Small intestine (tissue), 7 donors: Measurements from ENCODE around the gene EHBP1. TPM values are rescaled to one million over a fixed set of nuclear protein-coding genes. Genes with fewer than 3 reads are reported as not detected.
A peak's percentile ranks its signal among the peaks of the same experiment; 100 is the strongest.

ENCODE experiments used
- DNase-seq, 2 donors: peaks; one replicate each; pipeline versions ENCODE4 v3.0.0 to v3.0.0-alpha.2; 2013
- FAIRE-seq: peaks from 2 replicates; lab custom pipeline; 2012; peaks lifted over from hg19 to GRCh38; lab: Jason Lieb, UNC
- H3K27ac ChIP-seq, 3 donors: one replicate each; pipeline ENCODE4 v1.5.1; 2013; ENCODE audit warnings: low read length in 2 of 3, mild to moderate bottlenecking in 2 of 3, control low read depth in 1 of 3, inconsistent platforms in 1 of 3, low read depth in 1 of 3, moderate library complexity in 1 of 3
- H3K27me3 ChIP-seq, 3 donors: one replicate each; pipeline ENCODE4 v1.6.1; 2013; ENCODE audit warnings: low read length in 3 of 3, inconsistent platforms in 1 of 3; ENCODE audit not compliant: control insufficient read depth in 3 of 3, insufficient read depth in 3 of 3
- H3K36me3 ChIP-seq, 3 donors: one replicate each; pipeline ENCODE4 v1.6.1; 2013; ENCODE audit warnings: low read length in 3 of 3, inconsistent platforms in 1 of 3, low read depth in 1 of 3, mild to moderate bottlenecking in 1 of 3, moderate library complexity in 1 of 3; ENCODE audit not compliant: control insufficient read depth in 3 of 3, insufficient read depth in 2 of 3
- H3K4me1 ChIP-seq, 3 donors: one replicate each; pipeline ENCODE4 v1.6.1; 2013; ENCODE audit warnings: low read length in 2 of 3, inconsistent platforms in 1 of 3, low read depth in 1 of 3, mild to moderate bottlenecking in 1 of 3, moderate library complexity in 1 of 3; ENCODE audit not compliant: control insufficient read depth in 3 of 3, insufficient read depth in 2 of 3
- H3K4me3 ChIP-seq, 3 donors: one replicate each; pipeline ENCODE4 v1.5.1; 2013; ENCODE audit warnings: low read length in 3 of 3, control low read depth in 1 of 3, inconsistent platforms in 1 of 3, low read depth in 1 of 3, mild to moderate bottlenecking in 1 of 3, moderate library complexity in 1 of 3
- H3K9me3 ChIP-seq, 2 donors: one replicate each; pipeline ENCODE4 v1.6.1; 2013; ENCODE audit warnings: low read depth in 1 of 2, low read length in 1 of 2; ENCODE audit not compliant: control insufficient read depth in 2 of 2, insufficient read depth in 1 of 2
- WGBS, 3 donors: extraction: QIAGEN DNeasy Blood & Tissue Kit; methylation state at CpG; one replicate each; pipeline ENCODE4 v1.1.7; 2013; 5-methylcytosine and 5-hydroxymethylcytosine counted together
- polyA plus RNA-seq, 4 donors: library from polyadenylated mRNA; stranded (reverse) in 3 of 4; unstranded in 1 of 4; fragments of 200-250 nt in 3 of 4; fragments of 120-200 nt in 1 of 4; gene quantifications; one replicate each; pipeline versions ENCODE4 v1.2.1 to v1.2.3, GENCODE V29; 2013
- donor health status: healthy with polysubstance abuse.
- donor health status: control.
- donor health status: control.
- donor health status: Bipolar disorder and iron deficiency.
- donor health status: healthy.

The EHBP1 gene
- polyA plus RNA-seq, 4 donors: 11.0 to 29.7 (median 11.5) TPM

DNA sequence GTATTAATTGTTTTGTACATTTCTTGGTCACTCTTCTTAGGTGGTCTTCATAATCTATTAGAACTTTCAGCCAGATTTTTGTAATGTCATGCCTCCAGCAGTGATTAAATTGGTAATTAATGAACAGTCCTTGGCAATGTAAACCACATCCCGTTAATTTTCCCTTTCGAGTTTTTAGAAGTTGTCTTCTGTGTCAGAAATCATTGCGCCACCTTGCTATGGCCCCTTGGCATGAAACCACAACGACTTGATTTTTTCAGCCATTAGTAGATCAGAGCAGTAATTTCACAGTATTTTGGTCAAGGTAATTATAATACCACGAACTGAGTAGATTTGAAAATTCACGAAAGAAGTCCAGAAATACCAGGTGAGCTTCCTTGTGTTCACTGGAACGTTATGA lies 259.2 kb downstream of the EHBP1 start:
- DNase-seq (no peak), FAIRE-seq (no peak)
- Histone ChIP-seq H3K27ac (no peak overlapping the region), H3K27me3 (no peaks in the 10 kb centered on the region), H3K4me3 (no peak overlapping the region), H3K36me3 (peaks cover 0 to 7% (median 2%) of the 10 kb centered on the region in 3 donors), H3K4me1 (no peaks in the 10 kb centered on the region), H3K9me3 (no peaks in the 10 kb centered on the region)
- WGBS, 3 donors: 86 to 93% (median 91%) methylated on average over 7 of the region's 7 CpGs

DNA sequence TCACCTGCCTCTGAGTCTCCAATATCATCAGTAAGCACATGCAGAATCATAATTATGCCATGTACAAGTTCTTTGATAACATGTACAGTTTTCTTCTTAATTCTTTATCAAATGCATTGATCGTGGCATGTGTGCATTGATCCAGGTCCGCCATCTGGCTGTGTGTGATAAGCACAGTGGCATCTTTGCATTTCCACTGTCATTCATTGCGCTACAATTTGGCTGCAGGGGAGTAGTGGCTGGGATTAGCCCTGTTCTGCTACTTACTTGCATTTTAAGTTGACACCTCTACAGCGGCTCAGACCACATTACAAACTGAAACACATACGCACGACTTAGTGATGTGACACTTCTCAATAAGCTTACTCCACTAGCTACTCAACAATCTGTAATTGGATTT lies 261.5 kb downstream of the EHBP1 start:
- 94 to 97% (median 97%) methylated on average over 6 of the region's 6 CpGs for WGBS, 3 donors
- Histone ChIP-seq H3K9me3 (no peaks in the 10 kb centered on the region), H3K4me1 (no peaks in the 10 kb centered on the region), H3K36me3 (peaks cover 0 to 2% (median 2%) of the 10 kb centered on the region in 3 donors), H3K27ac (no peak overlapping the region), H3K27me3 (no peaks in the 10 kb centered on the region), H3K4me3 (no peak overlapping the region)
- DNase-seq (no peak), FAIRE-seq (no peak)

DNA sequence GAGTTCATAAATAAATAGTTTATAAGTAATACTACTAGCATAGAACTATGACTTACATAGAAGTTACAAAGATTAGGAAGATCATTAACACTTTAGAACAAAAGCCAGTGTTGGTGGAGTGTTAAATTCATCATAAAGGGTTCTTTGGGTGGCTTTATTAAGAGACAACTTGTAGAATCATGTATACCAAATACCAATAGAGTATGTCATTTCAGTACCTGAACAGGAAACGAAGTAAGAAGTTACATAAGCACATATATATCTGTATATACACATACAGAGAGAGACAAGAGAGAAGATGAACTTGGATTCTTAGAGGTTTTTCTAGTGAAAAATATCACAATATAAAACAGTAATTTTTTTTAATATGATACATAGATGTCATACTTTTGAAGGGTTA lies 262.7 kb downstream of the EHBP1 start:
- Histone ChIP-seq H3K4me3 (no peak overlapping the region), H3K9me3 (no peaks in the 10 kb centered on the region), H3K36me3 (peaks cover 0 to 2% (median 2%) of the 10 kb centered on the region in 3 donors), H3K27ac (no peak overlapping the region), H3K27me3 (no peaks in the 10 kb centered on the region), H3K4me1 (no peaks in the 10 kb centered on the region)
- no peak for DNase-seq
- no peak for FAIRE-seq
- WGBS, 3 donors: 88 to 100% (median 89%) methylated on average over 1 of the region's 1 CpG

DNA sequence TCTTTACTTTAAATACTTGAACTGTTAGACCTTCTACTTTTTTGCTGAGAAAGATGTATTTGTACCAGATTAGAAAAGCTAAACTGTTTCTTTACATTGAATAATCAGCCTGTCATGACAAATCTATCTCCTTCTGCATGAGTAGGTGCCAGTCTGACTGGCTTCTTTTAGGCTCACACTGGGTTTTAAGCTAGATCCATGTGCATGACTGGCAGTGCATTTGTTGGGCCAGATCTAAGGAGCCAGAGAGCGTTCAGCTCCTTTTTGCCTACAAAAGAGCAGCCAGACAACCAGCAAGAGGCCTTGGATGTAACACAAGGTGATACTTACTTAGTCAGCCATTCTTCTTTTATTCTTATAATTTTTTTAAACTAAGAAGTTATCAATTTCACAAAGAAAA lies 263.2 kb downstream of the EHBP1 start:
- no peak overlapping the region for H3K27ac ChIP-seq
- no peaks in the 10 kb centered on the region for H3K9me3 ChIP-seq
- H3K36me3 ChIP-seq: peaks cover 0 to 3% (median 2%) of the 10 kb centered on the region in 3 donors
- no peaks in the 10 kb centered on the region for H3K4me1 ChIP-seq
- FAIRE-seq: no peak
- no peak for DNase-seq
- H3K27me3 ChIP-seq: no peaks in the 10 kb centered on the region
- no peak overlapping the region for H3K4me3 ChIP-seq
- WGBS, 3 donors: 97 to 100% (median 100%) methylated on average over 1 of the region's 1 CpG

DNA sequence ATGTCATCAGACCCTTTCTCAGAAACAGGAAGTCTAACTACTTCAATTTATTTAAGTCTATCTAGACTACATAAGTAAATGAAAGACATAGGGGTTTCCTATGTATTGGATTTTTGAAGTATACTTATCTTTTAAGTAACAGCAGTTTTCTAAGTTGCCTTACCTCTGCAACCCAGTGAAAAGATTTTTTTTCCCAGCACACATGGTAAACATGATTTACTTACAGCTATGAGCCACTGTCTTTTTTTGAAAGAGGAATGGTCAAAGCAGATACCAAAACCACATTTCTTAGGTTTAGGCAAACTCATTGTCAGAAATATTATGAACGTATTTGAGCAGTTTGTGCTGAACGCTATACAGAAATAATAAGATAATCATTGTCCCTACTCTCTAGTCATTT lies 266.4 kb downstream of the EHBP1 start:
- FAIRE-seq: no peak
- H3K27ac ChIP-seq: no peak overlapping the region
- no peaks in the 10 kb centered on the region for H3K9me3 ChIP-seq
- WGBS, 3 donors: 97 to 100% (median 98%) methylated on average over 2 of the region's 2 CpGs
- no peak overlapping the region for H3K4me3 ChIP-seq
- H3K36me3 ChIP-seq: peaks cover 0 to 5% (median 2%) of the 10 kb centered on the region in 3 donors
- H3K4me1 ChIP-seq: no peaks in the 10 kb centered on the region
- no peaks in the 10 kb centered on the region for H3K27me3 ChIP-seq
- no peak for DNase-seq

DNA sequence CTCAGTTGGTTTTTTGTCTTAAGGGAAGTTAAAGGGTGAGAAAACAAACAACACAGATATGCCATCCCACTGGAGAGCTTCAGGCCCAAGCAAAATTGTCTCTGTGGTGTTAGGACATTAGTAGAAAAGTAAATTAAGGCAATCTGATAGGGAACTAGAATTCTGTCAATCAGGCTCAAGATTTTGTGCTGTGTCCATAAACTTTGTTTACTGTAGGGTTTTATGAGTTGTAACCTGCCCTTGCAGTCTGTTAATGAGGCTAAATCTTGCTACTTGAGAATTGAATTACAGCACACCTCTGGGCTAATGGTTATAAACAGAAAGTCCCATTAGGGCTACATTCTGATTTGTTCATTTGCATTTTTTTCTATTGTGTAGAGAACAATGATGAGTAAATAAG lies 267.1 kb downstream of the EHBP1 start:
- Histone ChIP-seq H3K9me3 (no peaks in the 10 kb centered on the region), H3K27ac (no peak overlapping the region), H3K4me1 (no peaks in the 10 kb centered on the region), H3K4me3 (no peak overlapping the region), H3K27me3 (no peaks in the 10 kb centered on the region), H3K36me3 (peaks cover 0 to 5% (median 0%) of the 10 kb centered on the region in 3 donors)
- DNase-seq (no peak), FAIRE-seq (no peak)

DNA sequence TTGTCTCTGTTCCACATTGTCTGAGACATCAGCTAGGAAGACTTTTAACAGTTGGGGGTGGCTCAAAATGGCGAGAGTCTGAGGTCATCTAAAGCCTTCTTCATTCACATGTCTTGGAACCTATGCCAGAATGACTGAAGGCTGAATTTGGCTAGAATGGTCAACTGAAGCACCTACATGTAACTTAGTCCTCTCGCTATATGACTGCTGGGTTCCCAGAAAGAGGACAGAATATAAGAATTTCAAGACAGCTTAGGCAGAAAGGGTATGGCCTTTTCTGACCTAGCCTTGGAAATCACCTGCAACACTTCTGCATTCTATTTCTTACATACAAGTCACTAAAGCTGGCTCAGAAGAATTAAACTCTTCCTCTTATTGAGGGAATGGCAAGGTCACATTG lies 269.5 kb downstream of the EHBP1 start:
- Histone ChIP-seq H3K27ac (no peak overlapping the region), H3K4me3 (no peak overlapping the region), H3K36me3 (peaks cover 0 to 5% (median 0%) of the 10 kb centered on the region in 3 donors), H3K27me3 (no peaks in the 10 kb centered on the region), H3K4me1 (no peaks in the 10 kb centered on the region), H3K9me3 (no peaks in the 10 kb centered on the region)
- WGBS, 3 donors: 93 to 96% (median 95%) methylated on average over 2 of the region's 2 CpGs
- FAIRE-seq (no peak), DNase-seq (no peak)

DNA sequence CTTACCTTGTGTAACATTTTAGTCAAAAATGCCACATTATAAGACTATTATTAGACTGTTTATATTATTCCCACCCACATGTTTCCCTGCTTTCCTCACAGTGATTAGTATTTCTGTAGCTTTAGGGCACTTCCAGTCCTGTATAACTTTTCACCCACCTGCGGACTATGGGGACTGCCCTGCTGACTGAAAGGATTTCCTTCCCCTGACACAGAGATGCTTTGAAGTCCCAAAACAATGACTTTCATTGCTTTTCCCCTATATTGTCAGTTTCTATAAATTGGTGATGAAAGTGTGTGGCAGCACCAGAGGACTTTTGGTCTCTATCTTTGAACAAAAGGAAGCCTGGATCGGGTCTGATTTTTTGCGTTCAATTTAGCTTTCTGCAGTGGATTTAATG lies 286.1 kb downstream of the EHBP1 start:
- H3K27ac ChIP-seq: no peak overlapping the region
- H3K4me3 ChIP-seq: no peak overlapping the region
- FAIRE-seq (no peak), DNase-seq (no peak)
- H3K27me3 ChIP-seq: no peaks in the 10 kb centered on the region
- H3K36me3 ChIP-seq: peaks cover 0 to 8% (median 0%) of the 10 kb centered on the region in 3 donors
- no peaks in the 10 kb centered on the region for H3K9me3 ChIP-seq
- 90 to 98% (median 95%) methylated on average over 3 of the region's 3 CpGs for WGBS, 3 donors
- peaks cover 0 to 2% (median 0%) of the 10 kb centered on the region in 3 donors for H3K4me1 ChIP-seq

DNA sequence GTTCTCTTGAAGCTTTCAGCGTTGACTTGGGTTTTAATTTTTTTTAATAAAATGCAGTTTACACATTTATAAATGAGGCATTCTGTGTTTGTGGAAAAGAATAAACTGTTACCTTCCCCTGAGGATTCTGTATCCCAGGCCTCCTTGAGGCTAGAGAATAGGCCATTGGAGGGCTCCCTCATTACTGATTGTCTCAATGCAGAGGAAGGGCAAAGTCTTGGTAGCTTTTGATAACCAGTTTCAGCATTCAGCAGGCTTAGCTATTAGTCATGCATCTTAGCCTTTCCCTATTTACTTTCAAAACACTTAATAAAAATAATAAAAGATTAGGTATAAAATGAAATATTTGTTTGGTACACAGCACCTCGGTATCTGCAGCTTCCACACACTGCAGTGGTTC lies 287.0 kb downstream of the EHBP1 start:
- 43 to 72% (median 64%) methylated on average over 2 of the region's 2 CpGs for WGBS, 3 donors
- peak; percentile 62 to 77 for DNase-seq
- Histone ChIP-seq H3K9me3 (no peaks in the 10 kb centered on the region), H3K27me3 (no peaks in the 10 kb centered on the region), H3K4me1 (peaks cover 0 to 2% (median 0%) of the 10 kb centered on the region in 3 donors), H3K36me3 (peaks cover 0 to 10% (median 0%) of the 10 kb centered on the region in 3 donors), H3K4me3 (no peak overlapping the region), H3K27ac (peak overlapping the region in 1 of 3 donors; percentile 36)
- FAIRE-seq: no peak
